HepG2 (cell line): Measurements from ENCODE around the gene CHCHD1. TPM values are rescaled to one million over a fixed set of nuclear protein-coding genes. Genes with fewer than 3 reads are reported as not detected.

Source experiments
- ATAC-seq: fragments of 200-7000 bp; cut with Tn5 transposase; 3 replicates; pipeline ENCODE4 v1.9.1; 2020; ENCODE audit warnings: mild to moderate bottlenecking, moderate library complexity
- BruUV-seq: library from RNA; stranded (reverse); fragments of 400-500 nt; replicated peaks from 2 replicates; lab custom pipeline; 2021; lab: Mats Ljungman, UMichigan
- CTCF ChIA-PET: fragments of 300-600 bp; formaldehyde crosslinking; extraction: SDS; loops from one replicate; lab custom pipeline; 2021; ENCODE audit warnings: low total read pairs, inconsistent platforms, low intra/inter-chr PET ratio; lab: Yijun Ruan, JAX
- POLR2A ChIA-PET: fragments of 350-600 bp; sonication (Branson Sonifier 250); formaldehyde crosslinking; loops from one replicate; lab custom pipeline; 2020; ENCODE audit warnings: antibody characterized with exemption, inconsistent platforms; lab: Yijun Ruan, JAX
- DNase-seq: peaks from one replicate; pipeline ENCODE4 v3.0.0-alpha.2; 2015; ENCODE audit warnings: low spot score
- FAIRE-seq: peaks from 3 replicates; lab custom pipeline; 2011; peaks lifted over from hg19 to GRCh38; lab: Jason Lieb, UNC
- H2AFZ ChIP-seq: one replicate; pipeline ENCODE4 v1.6.1; 2011; ENCODE audit warnings: low read length, inconsistent platforms
- H3K27ac ChIP-seq: fragments of 300-600 bp; 3 replicates; pipeline ENCODE4 v1.8.0; 2011; ENCODE audit warnings: mixed run types, mild to moderate bottlenecking, mixed read lengths, low read length, inconsistent platforms; ENCODE audit not compliant: insufficient read depth; ENCODE audit errors: extremely low read length
- H3K27me3 ChIP-seq, 2 experiments: fragments of 200-600 bp in 1 of 2; 2 replicates in 1 of 2; 3 replicates in 1 of 2; pipeline versions ENCODE4 v1.6.0 to v1.8.0; 2011; ENCODE audit warnings: low read length in 2 of 2, mild to moderate bottlenecking in 2 of 2, moderate library complexity in 2 of 2, inconsistent platforms in 1 of 2; ENCODE audit not compliant: insufficient read depth in 2 of 2, control insufficient read depth in 1 of 2
- H3K36me3 ChIP-seq, 2 experiments: fragments of 200-600 bp in 1 of 2; replicated peaks in 1 of 2; 2 replicates in 1 of 2; 3 replicates in 1 of 2; pipeline versions ENCODE4 v1.5.1 to v1.8.0; 2011; ENCODE audit warnings: low read length in 2 of 2, inconsistent platforms in 1 of 2; ENCODE audit not compliant: insufficient read depth in 2 of 2, control insufficient read depth in 1 of 2
- H3K4me1 ChIP-seq: 2 replicates; pipeline ENCODE4 v1.5.1; 2012; ENCODE audit warnings: low read length, inconsistent platforms; ENCODE audit not compliant: insufficient read depth
- H3K4me2 ChIP-seq: 2 replicates; pipeline ENCODE4 v1.6.0; 2011; ENCODE audit warnings: low read depth, low read length, inconsistent platforms
- H3K4me3 ChIP-seq, 3 experiments: fragments of 200-600 bp in 1 of 3; sonication (generic), shearing (Covaris generic) in 1 of 3; replicated peaks in 1 of 3; 2 replicates each; pipeline ENCODE4 v1.5.1; 2011 to 2016; ENCODE audit warnings: low read length in 3 of 3, inconsistent platforms in 2 of 3, low read depth in 2 of 3, mild to moderate bottlenecking in 2 of 3, control low read depth in 1 of 3, mixed read lengths in 1 of 3; ENCODE audit not compliant: insufficient read depth in 1 of 3
- H3K79me2 ChIP-seq: one replicate; pipeline ENCODE4 v1.6.1; 2011; ENCODE audit warnings: low read length, inconsistent platforms; ENCODE audit not compliant: insufficient read depth
- H3K9ac ChIP-seq: 2 replicates; pipeline ENCODE4 v1.6.0; 2011; ENCODE audit warnings: mild to moderate bottlenecking, low read depth, low read length, inconsistent platforms; ENCODE audit not compliant: insufficient read depth
- H3K9me3 ChIP-seq: 2 replicates; pipeline ENCODE4 v1.5.1; 2012; ENCODE audit warnings: mild to moderate bottlenecking, low read length
- H4K20me1 ChIP-seq: 2 replicates; pipeline ENCODE4 v1.6.0; 2011; ENCODE audit warnings: inconsistent platforms, mild to moderate bottlenecking, low read length, moderate library complexity; ENCODE audit not compliant: insufficient read depth
- HES4 ChIP-seq: sonication (generic); formaldehyde crosslinking; IDR thresholded peaks from 2 replicates; pipeline ENCODE4 v1.9.0; 2021; ENCODE audit warnings: mild to moderate bottlenecking, missing genetic modification reagents, borderline replicate concordance
- IRF9 ChIP-seq: sonication (generic); formaldehyde crosslinking; IDR thresholded peaks from 2 replicates; pipeline ENCODE4 v1.8.0; 2022; ENCODE audit warnings: missing genetic modification reagents, mild to moderate bottlenecking, borderline replicate concordance
- KDM5B ChIP-seq: sonication (generic); formaldehyde crosslinking; IDR thresholded peaks from 2 replicates; pipeline ENCODE4 v1.4.0; 2020; ENCODE audit warnings: missing genetic modification reagents, mild to moderate bottlenecking, borderline replicate concordance
- MED8 ChIP-seq: sonication (generic); formaldehyde crosslinking; IDR thresholded peaks from 2 replicates; pipeline ENCODE4 v1.8.1; 2023; ENCODE audit warnings: mild to moderate bottlenecking, missing genetic modification reagents; ENCODE audit not compliant: insufficient replicate concordance
- NCOA2 ChIP-seq: sonication (generic); formaldehyde crosslinking; IDR thresholded peaks from 2 replicates; pipeline ENCODE4 v1.8.0; 2022; ENCODE audit warnings: inconsistent platforms
- SP2 ChIP-seq: sonication (generic); formaldehyde crosslinking; IDR thresholded peaks from 2 replicates; pipeline ENCODE4 v1.5.1; 2020; ENCODE audit warnings: mild to moderate bottlenecking, missing genetic modification reagents
- SRSF4 ChIP-seq: fragments of 200-400 bp; formaldehyde crosslinking; IDR thresholded peaks from one replicate; pipeline ENCODE4 v1.6.1; 2018; ENCODE audit warnings: mild to moderate bottlenecking, low read depth, low read length, moderate library complexity; ENCODE audit not compliant: poor library complexity, severe bottlenecking
- TEAD3 ChIP-seq: optimal IDR thresholded peaks from 2 replicates; pipeline ENCODE3; 2016; ENCODE audit warnings: borderline replicate concordance
- ZC3H13 ChIP-seq: sonication (generic); formaldehyde crosslinking; IDR thresholded peaks from 2 replicates; pipeline ENCODE4 v1.8.1; 2023; ENCODE audit warnings: mild to moderate bottlenecking, missing genetic modification reagents, moderate library complexity
- ZFX ChIP-seq: sonication (generic); formaldehyde crosslinking; IDR thresholded peaks from 2 replicates; pipeline ENCODE4 v1.4.0; 2020; ENCODE audit warnings: mild to moderate bottlenecking, low read depth, missing genetic modification reagents, moderate library complexity
- ZMYM2 ChIP-seq: sonication (generic); formaldehyde crosslinking; IDR thresholded peaks from 2 replicates; pipeline ENCODE4 v1.8.0; 2022; ENCODE audit warnings: mild to moderate bottlenecking, missing genetic modification reagents
- ZNF687 ChIP-seq: sonication (generic); formaldehyde crosslinking; IDR thresholded peaks from 2 replicates; pipeline ENCODE4 v1.5.1; 2020; ENCODE audit warnings: mild to moderate bottlenecking, missing genetic modification reagents, moderate library complexity
- ZNF816 ChIP-seq: sonication (generic); formaldehyde crosslinking; IDR thresholded peaks from 2 replicates; pipeline ENCODE4 v1.8.0; 2022; ENCODE audit warnings: missing genetic modification reagents, mild to moderate bottlenecking, borderline replicate concordance
- WGBS: methylation state at CpG from one replicate; pipeline ENCODE4 v1.1.6; 2017; ENCODE audit warnings: low lambda C conversion rate; 5-methylcytosine and 5-hydroxymethylcytosine counted together
- in situ Hi-C: cut with HindIII; loops from 2 replicates; pipeline ENCODE4 v1.10.0; 2017; ENCODE audit warnings: low pct_unique_long_range_greater_than_20kb; ENCODE audit not compliant: extremely low pct_ligation_motif_present
- intact Hi-C: fragments of 100-400 bp; cut with micrococcal nuclease; formaldehyde crosslinking; loops from one replicate; pipeline ENCODE4 v1.10.0; 2022; ENCODE audit not compliant: unreplicated experiment
- polyA plus RNA-seq, 8 experiments: library from polyadenylated mRNA; depleted of rRNA in 3 of 8; stranded (reverse) in 7 of 8; unstranded in 1 of 8; fragments of >200 nt; fragmentation: Illumina TruSeq in 4 of 8; extraction: Trizol in 4 of 8; gene quantifications; 2 replicates each; pipeline versions ENCODE4 v1.2.1 to v1.2.3, GENCODE V29; 2011 to 2016; ENCODE audit warnings: low read depth in 4 of 8, missing spikeins in 1 of 8, mixed read lengths in 1 of 8; ENCODE audit not compliant: insufficient read depth in 1 of 8
- total RNA-seq, 5 experiments: library from RNA; depleted of rRNA; stranded (reverse); fragments of >200 nt; fragmentation: Illumina TruSeq; extraction: Trizol; gene quantifications; 2 replicates each; pipeline ENCODE4 v1.2.3, GENCODE V29; 2016; ENCODE audit warnings: low read depth in 1 of 5
- TF ChIP-seq, protein P1 (sequence below): sonication (generic); formaldehyde crosslinking; IDR thresholded peaks from 2 replicates; pipeline ENCODE4 v1.4.0; 2020; ENCODE audit warnings: mild to moderate bottlenecking, missing genetic modification reagents

Gene CHCHD1
- total and polyA plus RNA-seq, 2 of the 13 experiments (the other 11 are each of a cell fraction or from before 2014, with no cell fraction given), result 36.9 to 71.2 TPM

DNA sequence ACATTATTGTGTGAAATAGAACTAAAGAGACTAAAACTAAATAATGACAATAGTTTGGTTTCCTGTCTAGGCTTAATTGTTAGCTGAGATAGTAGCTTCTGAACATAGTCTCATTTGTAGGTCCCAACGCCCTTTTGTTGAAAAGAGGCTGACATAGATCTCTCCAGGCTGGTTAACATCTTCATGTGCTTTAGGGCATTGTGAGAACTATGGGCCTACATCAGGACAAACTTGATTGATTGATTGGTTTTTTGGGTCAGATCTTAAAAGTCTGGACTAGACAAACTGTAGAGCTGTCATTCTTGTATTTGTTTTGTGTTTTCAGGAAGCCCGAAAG, 869 bp downstream of the CHCHD1 start (continued):
- TF ChIP-seq ZNF687 (CRISPR knock-in tag) (no peak), ZFX (CRISPR knock-in tag) (no peak), TEAD3 (no peak), MED8 (CRISPR knock-in tag) (no peak), NCOA2 (CRISPR knock-in tag) (no peak)
- TF ChIP-seq, all 625 proteins: peak for 0

DNA sequence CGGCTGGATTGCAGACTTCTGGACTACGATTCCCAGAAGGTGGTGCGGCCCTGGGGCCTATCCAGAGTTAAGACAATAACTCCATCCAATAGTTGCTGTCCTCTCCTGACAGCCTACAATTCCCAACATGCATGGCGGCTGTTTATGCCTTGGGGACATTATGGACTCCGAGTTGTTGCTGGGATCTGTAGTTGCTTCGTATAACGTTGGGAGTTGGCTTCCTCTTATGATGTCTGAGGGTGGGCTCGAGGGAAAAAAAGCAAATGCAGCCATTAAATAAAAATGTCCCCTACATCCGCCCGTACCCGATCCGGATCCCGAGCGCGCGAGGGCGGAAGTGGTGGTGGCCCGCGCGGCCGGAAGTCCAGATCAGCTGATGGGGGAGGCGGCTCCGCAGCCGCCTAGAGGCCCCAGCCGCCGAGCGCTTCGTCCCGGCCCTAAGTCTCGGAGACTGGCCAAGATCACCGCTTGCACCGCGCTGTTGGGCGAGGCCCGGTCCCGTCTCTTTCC, 3.4 kb downstream of the CHCHD1 start, which contains the start of gene ZSWIM8:
Gene ZSWIM8, plus strand, starts transcription at position 396 of the 510 bp plus-strand sequence. CDS start 273 bp downstream, outside the sequence.
- in situ Hi-C loops (no loop called here), intact Hi-C loops (no loop called here)
- Histone ChIP-seq H3K27me3 (no peaks in the 10 kb centered on the region; a peak in 1 of 5 replicates), H3K4me1 (peaks cover 54% of the 10 kb centered on the region), H3K4me2 (peak within 1 kb of the TSS; percentile 63), H4K20me1 (0 out of 2 replicates have a peak, but pooled peaks cover 2% of the 10 kb centered on the region), H3K36me3 (peaks cover 6 to 14% of the 10 kb centered on the region in 2 experiments; a peak in 4 of 5 replicates), H3K79me2 (peaks cover 62% of the 10 kb centered on the region), H2AFZ (peak within 1 kb of the TSS; percentile 86), H3K27ac (peak within 1 kb of the TSS; percentile 70), H3K4me3 (peak within 1 kb of the TSS; percentile 75 to 95 (median 90)), H3K9ac (peak within 1 kb of the TSS; percentile 75), H3K9me3 (no peaks in the 10 kb centered on the region)
- ATAC-seq, result peak; percentile 87
- WGBS, result 0% methylated on average over 9 of the region's 36 CpGs
- ChIA-PET POLR2A (interaction anchor here (1.1 to 3.7 kb wide), 8 partner anchors 12 to 289 kb away, joined by 3 to 16 read pairs (median 5); partner anchors contain the start of gene PPP3CB), CTCF (no interaction called here)
- peak; percentile 95 for DNase-seq
- peak; percentile 94 for FAIRE-seq
- no TSS peak for BruUV-seq
- no peak for TF ChIP-seq ZMYM2 (CRISPR knock-in tag)
- no peak for TF ChIP-seq SRSF4
- peak; percentile 47; the same call in 1 of the 2 replicates for TF ChIP-seq KDM5B (CRISPR knock-in tag)
- TF ChIP-seq ZNF816, result no peak
- TF ChIP-seq, protein P1, sequence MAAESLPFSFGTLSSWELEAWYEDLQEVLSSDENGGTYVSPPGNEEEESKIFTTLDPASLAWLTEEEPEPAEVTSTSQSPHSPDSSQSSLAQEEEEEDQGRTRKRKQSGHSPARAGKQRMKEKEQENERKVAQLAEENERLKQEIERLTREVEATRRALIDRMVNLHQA (CRISPR knock-in tag), result no peak
- TF ChIP-seq ZC3H13 (CRISPR knock-in tag), result no peak
- TF ChIP-seq IRF9 (CRISPR knock-in tag), result no peak; the same call in 1 of the 2 replicates
- no peak for TF ChIP-seq HES4
- TF ChIP-seq SP2 (CRISPR knock-in tag), result peak; percentile 17; the same call in 1 of the 2 replicates
